ENCODE results near the gene IDH3G. TPM values are rescaled to one million over a fixed set of nuclear protein-coding genes. Genes with fewer than 3 reads are reported as not detected.

The IDH3G gene
- total RNA-seq, 1 donor from 2014 or later = 56.7 TPM

GRCh38 chrX:153764786-153765137, 29.4 kb downstream of the IDH3G start:
- H3K9me3 Mint-ChIP-seq (ENCODE audit: unreplicated experiment) = no peaks in the 10 kb centered on the region
- H3K27me3 Mint-ChIP-seq (ENCODE audit: unreplicated experiment) = no peaks in the 10 kb centered on the region
- no peaks in the 10 kb centered on the region for H3K4me1 Mint-ChIP-seq (ENCODE audit: low read depth, unreplicated experiment)
- no peak overlapping the region for H3K27ac Mint-ChIP-seq (ENCODE audit: unreplicated experiment)
- peak; percentile 7 for DNase-seq
- H3K4me3 Mint-ChIP-seq (ENCODE audit: unreplicated experiment) = no peak overlapping the region
- no peaks in the 10 kb centered on the region for H3K36me3 Mint-ChIP-seq (ENCODE audit: unreplicated experiment)
- TF ChIP-seq CTCF (IDR thresholded peaks at IDR 0.05; ENCODE audit: partially characterized antibody, unreplicated experiment) = no peak

- Mint-ChIP-seq H3K27me3 (ENCODE audit: unreplicated experiment) (no peaks in the 10 kb centered on the region), H3K9me3 (ENCODE audit: unreplicated experiment) (no peaks in the 10 kb centered on the region), H3K36me3 (ENCODE audit: unreplicated experiment) (no peaks in the 10 kb centered on the region), H3K4me1 (ENCODE audit: low read depth, unreplicated experiment) (no peaks in the 10 kb centered on the region), H3K4me3 (ENCODE audit: unreplicated experiment) (no peak within 1 kb of the TSS), H3K27ac (ENCODE audit: unreplicated experiment) (no peak within 1 kb of the TSS)
- peak; percentile 78 for DNase-seq
- TF ChIP-seq CTCF (IDR thresholded peaks at IDR 0.05; ENCODE audit: partially characterized antibody, unreplicated experiment) = peak; percentile 76
Measured at GRCh38 chrX:153763989-153764755, 30.0 kb downstream of the IDH3G start, which contains the start of gene PLXNB3. PLXNB3 (plus strand) TSS chrX:153764249; CDS start chrX:153765536, 1,287 bp downstream.

GRCh38 chrX:153763298-153763932, 30.8 kb downstream of the IDH3G start:
- Mint-ChIP-seq H3K4me1 (ENCODE audit: low read depth, unreplicated experiment) (no peaks in the 10 kb centered on the region), H3K36me3 (ENCODE audit: unreplicated experiment) (no peaks in the 10 kb centered on the region), H3K27me3 (ENCODE audit: unreplicated experiment) (no peaks in the 10 kb centered on the region), H3K9me3 (ENCODE audit: unreplicated experiment) (no peaks in the 10 kb centered on the region), H3K27ac (ENCODE audit: unreplicated experiment) (no peak overlapping the region), H3K4me3 (ENCODE audit: unreplicated experiment) (no peak overlapping the region)
- DNase-seq = peak; percentile 5
- no peak for TF ChIP-seq CTCF (IDR thresholded peaks at IDR 0.05; ENCODE audit: partially characterized antibody, unreplicated experiment)

GRCh38 chrX:153762626-153763173, 31.5 kb downstream of the IDH3G start:
- no peak overlapping the region for H3K4me3 Mint-ChIP-seq (ENCODE audit: unreplicated experiment)
- no peak overlapping the region for H3K27ac Mint-ChIP-seq (ENCODE audit: unreplicated experiment)
- DNase-seq = peak; percentile 5
- no peak for TF ChIP-seq CTCF (IDR thresholded peaks at IDR 0.05; ENCODE audit: partially characterized antibody, unreplicated experiment)
- H3K4me1 Mint-ChIP-seq (ENCODE audit: low read depth, unreplicated experiment) = no peaks in the 10 kb centered on the region
- no peaks in the 10 kb centered on the region for H3K36me3 Mint-ChIP-seq (ENCODE audit: unreplicated experiment)
- H3K27me3 Mint-ChIP-seq (ENCODE audit: unreplicated experiment) = no peaks in the 10 kb centered on the region
- no peaks in the 10 kb centered on the region for H3K9me3 Mint-ChIP-seq (ENCODE audit: unreplicated experiment)

GRCh38 chrX:153761863-153762262, 32.3 kb downstream of the IDH3G start:
- TF ChIP-seq CTCF (IDR thresholded peaks at IDR 0.05; ENCODE audit: partially characterized antibody, unreplicated experiment) = no peak
- H3K36me3 Mint-ChIP-seq (ENCODE audit: unreplicated experiment) = no peaks in the 10 kb centered on the region
- H3K4me3 Mint-ChIP-seq (ENCODE audit: unreplicated experiment) = no peak overlapping the region
- no peak for DNase-seq
- no peaks in the 10 kb centered on the region for H3K27me3 Mint-ChIP-seq (ENCODE audit: unreplicated experiment)
- no peaks in the 10 kb centered on the region for H3K4me1 Mint-ChIP-seq (ENCODE audit: low read depth, unreplicated experiment)
- H3K9me3 Mint-ChIP-seq (ENCODE audit: unreplicated experiment) = no peaks in the 10 kb centered on the region
- H3K27ac Mint-ChIP-seq (ENCODE audit: unreplicated experiment) = no peak overlapping the region

Data from glutamatergic neuron (in vitro differentiated cells).